WTC11 (cell line): ENCODE measurements around the gene CXCR5. TPM values are rescaled to one million over a fixed set of nuclear protein-coding genes. Genes with fewer than 3 reads are reported as not detected.

Source experiments
- ATAC-seq: fragments of 200-7000 bp; cut with Tn5 transposase; 2 replicates; pipeline ENCODE4 v1.10.0; 2021; ENCODE audit warnings: mild to moderate bottlenecking, moderate library complexity
- CTCF ChIA-PET: fragments of 300-600 bp; sonication (Branson Sonifier 250); formaldehyde crosslinking; loops from one replicate; lab custom pipeline; 2021; ENCODE audit warnings: antibody characterized with exemption; lab: Charles Lee
- POLR2A ChIA-PET: fragments of 350-600 bp; sonication (Branson Sonifier 250); formaldehyde crosslinking; loops from one replicate; lab custom pipeline; 2021; ENCODE audit warnings: antibody characterized with exemption; lab: Charles Lee
- DNase-seq: peaks from one replicate; pipeline ENCODE4 v3.0.0; 2021; ENCODE audit warnings: low spot score
- H3K27ac Mint-ChIP-seq: 2 replicates; pipeline ENCODE4 v1.8.0; 2021; ENCODE audit warnings: mixed read lengths
- H3K27me3 Mint-ChIP-seq: 2 replicates; pipeline ENCODE4 v1.8.0; 2021; ENCODE audit warnings: low read depth, mild to moderate bottlenecking, moderate library complexity, mixed read lengths
- H3K36me3 Mint-ChIP-seq: 2 replicates; pipeline ENCODE4 v1.8.0; 2021; ENCODE audit warnings: mixed read lengths
- H3K4me1 Mint-ChIP-seq: 2 replicates; pipeline ENCODE4 v1.8.0; 2022; ENCODE audit warnings: mixed read lengths
- H3K4me3 Mint-ChIP-seq: 2 replicates; pipeline ENCODE4 v1.8.0; 2021; ENCODE audit warnings: mild to moderate bottlenecking, moderate library complexity, mixed read lengths
- H3K9me3 Mint-ChIP-seq: 2 replicates; pipeline ENCODE4 v1.8.0; 2021; ENCODE audit warnings: mixed read lengths
- FOXJ3 ChIP-seq: sonication (generic); formaldehyde crosslinking; IDR thresholded peaks from 2 replicates; pipeline ENCODE4 v1.9.0; 2021; ENCODE audit warnings: missing genetic modification reagents, mild to moderate bottlenecking, borderline replicate concordance
- GTF2I ChIP-seq: fragments of 250-450 bp; sonication (Bioruptor Pico); conservative IDR thresholded peaks from 2 replicates; pipeline ENCODE4 v1.4.0; 2021; ENCODE audit warnings: mild to moderate bottlenecking
- HMGA2 ChIP-seq: fragments of 250-450 bp; sonication (Bioruptor Pico); IDR thresholded peaks from 2 replicates; pipeline ENCODE4 v1.4.0; 2021; ENCODE audit warnings: mild to moderate bottlenecking, moderate library complexity
- IRF2 ChIP-seq: sonication (generic); formaldehyde crosslinking; IDR thresholded peaks from 2 replicates; pipeline ENCODE4 v1.8.0; 2022; ENCODE audit warnings: low read depth, missing genetic modification reagents, borderline replicate concordance
- TEAD1 ChIP-seq: sonication (generic); formaldehyde crosslinking; IDR thresholded peaks from 2 replicates; pipeline ENCODE4 v1.8.0; 2022; ENCODE audit warnings: mild to moderate bottlenecking, missing genetic modification reagents
- ZNF416 ChIP-seq: fragments of 250-450 bp; sonication (Bioruptor Pico); IDR thresholded peaks from 2 replicates; pipeline ENCODE4 v1.9.0; 2021; ENCODE audit warnings: mild to moderate bottlenecking, inconsistent platforms
- total RNA-seq: library from RNA; stranded (reverse); gene quantifications from 3 replicates; pipeline ENCODE4 v1.2.3, GENCODE V29; 2021
- TF ChIP-seq, protein P1 (sequence below): sonication (generic); formaldehyde crosslinking; IDR thresholded peaks from 2 replicates; pipeline ENCODE4 v1.8.1; 2023; ENCODE audit warnings: mild to moderate bottlenecking, missing genetic modification reagents, moderate library complexity
- TF ChIP-seq, protein P2 (sequence below): sonication (generic); formaldehyde crosslinking; IDR thresholded peaks from 2 replicates; pipeline ENCODE4 v1.8.1; 2022; ENCODE audit warnings: mild to moderate bottlenecking, missing genetic modification reagents, moderate library complexity, borderline replicate concordance
- TF ChIP-seq, protein P3 (sequence below): fragments of 250-450 bp; sonication (Bioruptor Pico); conservative IDR thresholded peaks from 2 replicates; pipeline ENCODE4 v1.9.0; 2021; ENCODE audit warnings: mild to moderate bottlenecking
- TF ChIP-seq, protein P4 (sequence below): sonication (generic); formaldehyde crosslinking; IDR thresholded peaks from 2 replicates; pipeline ENCODE4 v1.8.1; 2023; ENCODE audit warnings: mild to moderate bottlenecking, missing genetic modification reagents
- TF ChIP-seq, protein P5 (sequence below): sonication (generic); formaldehyde crosslinking; IDR thresholded peaks from 2 replicates; pipeline ENCODE4 v1.8.1; 2022; ENCODE audit warnings: missing genetic modification reagents, borderline replicate concordance
- TF ChIP-seq, protein P6 (sequence below): sonication (generic); formaldehyde crosslinking; IDR thresholded peaks from 2 replicates; pipeline ENCODE4 v1.8.0; 2023; ENCODE audit warnings: missing genetic modification reagents, mild to moderate bottlenecking, borderline replicate concordance
- TF ChIP-seq, protein P7 (sequence below): sonication (generic); formaldehyde crosslinking; IDR thresholded peaks from 2 replicates; pipeline ENCODE4 v1.8.0; 2023; ENCODE audit warnings: missing genetic modification reagents

Gene CXCR5
- total RNA-seq, 1 experiment from 2014 or later: 0.07 TPM

DNA sequence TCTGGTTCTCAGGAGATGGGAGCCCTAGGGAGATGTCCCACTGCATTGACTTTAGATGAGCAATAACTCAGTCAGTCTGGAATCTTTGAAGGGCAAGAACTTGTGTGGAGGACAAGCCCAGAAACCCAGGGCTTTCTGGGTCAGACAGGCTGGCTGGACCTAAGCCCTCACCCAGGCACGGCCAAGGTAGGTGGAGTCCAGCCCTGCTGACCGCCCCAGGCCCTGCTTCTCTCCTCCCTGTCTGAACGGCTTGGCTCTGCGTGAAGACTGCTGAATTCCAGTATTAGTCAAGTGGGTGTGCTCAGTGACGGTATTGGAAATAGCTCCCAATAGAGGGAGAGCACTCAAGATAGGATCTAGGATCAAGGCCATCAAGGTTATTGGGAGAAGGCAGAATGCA is 6.1 kb downstream of the CXCR5 start:
- Mint-ChIP-seq H3K27ac (no peak overlapping the region), H3K27me3 (peaks cover 13% of the 10 kb centered on the region), H3K9me3 (no peaks in the 10 kb centered on the region), H3K36me3 (no peaks in the 10 kb centered on the region), H3K4me1 (peaks cover 20% of the 10 kb centered on the region), H3K4me3 (no peak overlapping the region)
- ChIA-PET CTCF (no interaction called here), POLR2A (no interaction called here)
- DNase-seq (no peak), ATAC-seq (no peak)
- TF ChIP-seq IRF2 (CRISPR knock-in tag): no peak

DNA sequence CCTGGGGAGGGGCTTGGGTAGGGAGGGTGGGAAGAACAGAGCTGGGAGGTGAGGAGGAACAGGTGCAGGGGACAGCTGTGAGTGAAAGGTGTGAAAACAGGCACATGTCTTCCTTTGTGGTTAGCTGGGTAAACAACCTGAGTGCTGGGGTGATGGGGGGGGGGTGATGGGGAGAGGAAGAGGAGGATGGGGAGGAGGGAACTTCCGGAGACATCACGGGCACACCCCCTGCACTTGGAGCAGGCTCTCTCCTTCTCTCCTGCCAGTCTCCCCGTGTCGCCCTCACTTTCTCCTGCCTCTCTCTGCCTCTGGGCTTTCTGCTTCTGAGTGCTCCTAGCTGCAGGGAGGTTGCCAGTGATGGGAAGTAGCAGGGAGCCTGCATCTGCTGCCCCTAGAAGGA is 8.8 kb downstream of the CXCR5 start:
- Mint-ChIP-seq H3K4me1 (peaks cover 40% of the 10 kb centered on the region), H3K9me3 (no peaks in the 10 kb centered on the region), H3K27me3 (peaks cover 13% of the 10 kb centered on the region), H3K36me3 (no peaks in the 10 kb centered on the region), H3K27ac (no peak overlapping the region), H3K4me3 (no peak overlapping the region)
- ChIA-PET CTCF (no interaction called here), POLR2A (no interaction called here)
- no peak for DNase-seq
- TF ChIP-seq HMGA2 (CRISPR knock-in tag) (no peak), GTF2I (CRISPR knock-in tag) (no peak), FOXJ3 (CRISPR knock-in tag) (no peak)
- TF ChIP-seq, protein P1, sequence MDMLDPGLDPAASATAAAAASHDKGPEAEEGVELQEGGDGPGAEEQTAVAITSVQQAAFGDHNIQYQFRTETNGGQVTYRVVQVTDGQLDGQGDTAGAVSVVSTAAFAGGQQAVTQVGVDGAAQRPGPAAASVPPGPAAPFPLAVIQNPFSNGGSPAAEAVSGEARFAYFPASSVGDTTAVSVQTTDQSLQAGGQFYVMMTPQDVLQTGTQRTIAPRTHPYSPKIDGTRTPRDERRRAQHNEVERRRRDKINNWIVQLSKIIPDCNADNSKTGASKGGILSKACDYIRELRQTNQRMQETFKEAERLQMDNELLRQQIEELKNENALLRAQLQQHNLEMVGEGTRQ (CRISPR knock-in tag): no peak
- TF ChIP-seq, protein P2, sequence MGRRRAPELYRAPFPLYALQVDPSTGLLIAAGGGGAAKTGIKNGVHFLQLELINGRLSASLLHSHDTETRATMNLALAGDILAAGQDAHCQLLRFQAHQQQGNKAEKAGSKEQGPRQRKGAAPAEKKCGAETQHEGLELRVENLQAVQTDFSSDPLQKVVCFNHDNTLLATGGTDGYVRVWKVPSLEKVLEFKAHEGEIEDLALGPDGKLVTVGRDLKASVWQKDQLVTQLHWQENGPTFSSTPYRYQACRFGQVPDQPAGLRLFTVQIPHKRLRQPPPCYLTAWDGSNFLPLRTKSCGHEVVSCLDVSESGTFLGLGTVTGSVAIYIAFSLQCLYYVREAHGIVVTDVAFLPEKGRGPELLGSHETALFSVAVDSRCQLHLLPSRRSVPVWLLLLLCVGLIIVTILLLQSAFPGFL (CRISPR knock-in tag): no peak
- TF ChIP-seq, protein P3, sequence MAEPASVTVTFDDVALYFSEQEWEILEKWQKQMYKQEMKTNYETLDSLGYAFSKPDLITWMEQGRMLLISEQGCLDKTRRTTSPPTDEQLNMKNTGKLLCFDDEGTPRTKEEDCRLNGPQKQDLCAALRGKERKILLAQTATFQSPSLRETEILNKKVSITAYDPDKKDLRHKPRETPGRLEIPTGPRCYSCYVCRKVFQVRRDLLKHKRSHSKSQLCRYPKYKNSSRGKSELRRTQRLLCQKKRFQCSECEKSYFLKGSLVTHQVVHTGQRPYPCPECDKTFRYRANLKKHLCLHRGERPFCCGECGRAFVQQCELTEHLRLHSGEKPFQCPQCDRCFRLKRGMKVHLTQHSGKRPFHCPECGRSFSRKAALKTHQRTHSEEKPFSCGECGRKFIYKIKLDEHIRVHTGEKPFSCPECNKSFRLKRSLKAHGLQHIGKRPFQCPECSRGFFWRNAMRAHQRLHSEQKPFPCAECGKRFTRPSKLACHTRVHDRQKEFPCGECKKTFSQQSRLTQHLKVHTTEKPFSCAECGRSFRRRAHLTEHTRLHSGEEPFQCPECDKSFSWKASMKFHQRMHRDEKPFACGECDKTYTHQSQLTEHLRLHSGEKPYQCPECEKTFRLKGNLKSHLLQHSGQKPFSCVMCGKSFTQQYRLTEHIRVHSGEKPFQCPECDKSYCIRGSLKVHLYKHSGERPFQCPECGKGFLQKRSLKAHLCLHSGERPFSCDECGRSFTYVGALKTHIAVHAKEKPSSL (CRISPR knock-in tag): no peak
- TF ChIP-seq, protein P4, sequence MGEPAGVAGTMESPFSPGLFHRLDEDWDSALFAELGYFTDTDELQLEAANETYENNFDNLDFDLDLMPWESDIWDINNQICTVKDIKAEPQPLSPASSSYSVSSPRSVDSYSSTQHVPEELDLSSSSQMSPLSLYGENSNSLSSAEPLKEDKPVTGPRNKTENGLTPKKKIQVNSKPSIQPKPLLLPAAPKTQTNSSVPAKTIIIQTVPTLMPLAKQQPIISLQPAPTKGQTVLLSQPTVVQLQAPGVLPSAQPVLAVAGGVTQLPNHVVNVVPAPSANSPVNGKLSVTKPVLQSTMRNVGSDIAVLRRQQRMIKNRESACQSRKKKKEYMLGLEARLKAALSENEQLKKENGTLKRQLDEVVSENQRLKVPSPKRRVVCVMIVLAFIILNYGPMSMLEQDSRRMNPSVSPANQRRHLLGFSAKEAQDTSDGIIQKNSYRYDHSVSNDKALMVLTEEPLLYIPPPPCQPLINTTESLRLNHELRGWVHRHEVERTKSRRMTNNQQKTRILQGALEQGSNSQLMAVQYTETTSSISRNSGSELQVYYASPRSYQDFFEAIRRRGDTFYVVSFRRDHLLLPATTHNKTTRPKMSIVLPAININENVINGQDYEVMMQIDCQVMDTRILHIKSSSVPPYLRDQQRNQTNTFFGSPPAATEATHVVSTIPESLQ (CRISPR knock-in tag): no peak
- ATAC-seq: no peak

DNA sequence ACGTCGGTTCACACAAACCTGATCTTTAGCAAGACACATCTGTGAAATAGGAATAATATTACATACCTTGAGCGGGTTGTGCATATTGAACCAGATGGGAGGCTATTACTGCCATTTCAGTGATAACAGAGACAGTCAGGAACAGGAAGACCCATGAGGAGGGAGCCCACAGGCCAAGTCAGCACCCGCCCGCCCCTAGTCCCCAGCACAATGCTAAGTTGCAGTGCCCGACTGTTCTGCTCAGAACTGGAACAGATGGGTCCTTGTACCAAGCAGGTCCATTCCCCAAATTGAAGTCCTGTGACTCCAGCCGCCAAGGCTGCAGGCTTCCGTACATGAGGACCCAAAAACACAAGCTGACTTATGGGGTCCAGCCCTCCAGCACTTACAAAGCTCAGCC is 9.3 kb downstream of the CXCR5 start:
- peaks cover 41% of the 10 kb centered on the region for H3K4me1 Mint-ChIP-seq
- ChIA-PET CTCF (no interaction called here), POLR2A (no interaction called here)
- ATAC-seq (no peak), DNase-seq (no peak)
- H3K36me3 Mint-ChIP-seq: no peaks in the 10 kb centered on the region
- H3K27ac Mint-ChIP-seq: no peak overlapping the region
- no peak overlapping the region for H3K4me3 Mint-ChIP-seq
- H3K9me3 Mint-ChIP-seq: no peaks in the 10 kb centered on the region
- H3K27me3 Mint-ChIP-seq: peaks cover 13% of the 10 kb centered on the region
- TF ChIP-seq, protein P5, sequence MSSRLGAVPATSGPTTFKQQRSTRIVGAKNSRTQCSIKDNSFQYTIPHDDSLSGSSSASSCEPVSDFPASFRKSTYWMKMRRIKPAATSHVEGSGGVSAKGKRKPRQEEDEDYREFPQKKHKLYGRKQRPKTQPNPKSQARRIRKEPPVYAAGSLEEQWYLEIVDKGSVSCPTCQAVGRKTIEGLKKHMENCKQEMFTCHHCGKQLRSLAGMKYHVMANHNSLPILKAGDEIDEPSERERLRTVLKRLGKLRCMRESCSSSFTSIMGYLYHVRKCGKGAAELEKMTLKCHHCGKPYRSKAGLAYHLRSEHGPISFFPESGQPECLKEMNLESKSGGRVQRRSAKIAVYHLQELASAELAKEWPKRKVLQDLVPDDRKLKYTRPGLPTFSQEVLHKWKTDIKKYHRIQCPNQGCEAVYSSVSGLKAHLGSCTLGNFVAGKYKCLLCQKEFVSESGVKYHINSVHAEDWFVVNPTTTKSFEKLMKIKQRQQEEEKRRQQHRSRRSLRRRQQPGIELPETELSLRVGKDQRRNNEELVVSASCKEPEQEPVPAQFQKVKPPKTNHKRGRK (CRISPR knock-in tag): no peak
- TF ChIP-seq TEAD1 (no peak), ZNF416 (CRISPR knock-in tag) (no peak)
- TF ChIP-seq, protein P6, sequence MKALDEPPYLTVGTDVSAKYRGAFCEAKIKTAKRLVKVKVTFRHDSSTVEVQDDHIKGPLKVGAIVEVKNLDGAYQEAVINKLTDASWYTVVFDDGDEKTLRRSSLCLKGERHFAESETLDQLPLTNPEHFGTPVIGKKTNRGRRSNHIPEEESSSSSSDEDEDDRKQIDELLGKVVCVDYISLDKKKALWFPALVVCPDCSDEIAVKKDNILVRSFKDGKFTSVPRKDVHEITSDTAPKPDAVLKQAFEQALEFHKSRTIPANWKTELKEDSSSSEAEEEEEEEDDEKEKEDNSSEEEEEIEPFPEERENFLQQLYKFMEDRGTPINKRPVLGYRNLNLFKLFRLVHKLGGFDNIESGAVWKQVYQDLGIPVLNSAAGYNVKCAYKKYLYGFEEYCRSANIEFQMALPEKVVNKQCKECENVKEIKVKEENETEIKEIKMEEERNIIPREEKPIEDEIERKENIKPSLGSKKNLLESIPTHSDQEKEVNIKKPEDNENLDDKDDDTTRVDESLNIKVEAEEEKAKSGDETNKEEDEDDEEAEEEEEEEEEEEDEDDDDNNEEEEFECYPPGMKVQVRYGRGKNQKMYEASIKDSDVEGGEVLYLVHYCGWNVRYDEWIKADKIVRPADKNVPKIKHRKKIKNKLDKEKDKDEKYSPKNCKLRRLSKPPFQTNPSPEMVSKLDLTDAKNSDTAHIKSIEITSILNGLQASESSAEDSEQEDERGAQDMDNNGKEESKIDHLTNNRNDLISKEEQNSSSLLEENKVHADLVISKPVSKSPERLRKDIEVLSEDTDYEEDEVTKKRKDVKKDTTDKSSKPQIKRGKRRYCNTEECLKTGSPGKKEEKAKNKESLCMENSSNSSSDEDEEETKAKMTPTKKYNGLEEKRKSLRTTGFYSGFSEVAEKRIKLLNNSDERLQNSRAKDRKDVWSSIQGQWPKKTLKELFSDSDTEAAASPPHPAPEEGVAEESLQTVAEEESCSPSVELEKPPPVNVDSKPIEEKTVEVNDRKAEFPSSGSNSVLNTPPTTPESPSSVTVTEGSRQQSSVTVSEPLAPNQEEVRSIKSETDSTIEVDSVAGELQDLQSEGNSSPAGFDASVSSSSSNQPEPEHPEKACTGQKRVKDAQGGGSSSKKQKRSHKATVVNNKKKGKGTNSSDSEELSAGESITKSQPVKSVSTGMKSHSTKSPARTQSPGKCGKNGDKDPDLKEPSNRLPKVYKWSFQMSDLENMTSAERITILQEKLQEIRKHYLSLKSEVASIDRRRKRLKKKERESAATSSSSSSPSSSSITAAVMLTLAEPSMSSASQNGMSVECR (CRISPR knock-in tag): no peak
- TF ChIP-seq, protein P7, sequence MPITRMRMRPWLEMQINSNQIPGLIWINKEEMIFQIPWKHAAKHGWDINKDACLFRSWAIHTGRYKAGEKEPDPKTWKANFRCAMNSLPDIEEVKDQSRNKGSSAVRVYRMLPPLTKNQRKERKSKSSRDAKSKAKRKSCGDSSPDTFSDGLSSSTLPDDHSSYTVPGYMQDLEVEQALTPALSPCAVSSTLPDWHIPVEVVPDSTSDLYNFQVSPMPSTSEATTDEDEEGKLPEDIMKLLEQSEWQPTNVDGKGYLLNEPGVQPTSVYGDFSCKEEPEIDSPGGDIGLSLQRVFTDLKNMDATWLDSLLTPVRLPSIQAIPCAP (CRISPR knock-in tag): no peak
